CD4-positive, alpha-beta T cell treated with Interleukin-15 for 4 hours (primary cell): Measurements from ENCODE around the gene NKIRAS1.
"Not testable (repeated sequence)": the region's sequence is repeated elsewhere in the genome, so short reads cannot be mapped to it uniquely, and the experiment has no call there.

ENCODE experiments used
- DNase-seq: peaks from one replicate; pipeline ENCODE4 v3.0.0-alpha.2; 2020; ENCODE audit warnings: low spot score

NKIRAS1 gene

DNA sequence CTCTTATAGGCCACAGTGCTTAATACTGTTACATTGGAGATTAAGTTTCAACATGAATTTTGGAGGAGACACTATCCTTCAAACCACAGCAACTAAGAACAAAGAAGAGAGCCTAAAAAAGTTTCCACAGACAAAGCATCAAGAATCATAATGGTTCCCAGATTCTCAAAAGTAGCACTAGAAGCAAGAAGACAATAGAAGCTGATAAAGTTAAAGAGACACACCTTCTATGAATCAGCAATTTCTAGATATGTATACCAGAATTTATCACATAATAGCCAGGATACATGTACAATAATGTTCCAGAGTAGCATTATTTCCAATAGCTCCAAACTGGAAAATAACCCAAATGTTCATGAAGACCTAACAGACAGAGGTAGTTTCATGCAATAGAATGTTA, 12.2 kb downstream of the NKIRAS1 start:
- no peak for DNase-seq

DNA sequence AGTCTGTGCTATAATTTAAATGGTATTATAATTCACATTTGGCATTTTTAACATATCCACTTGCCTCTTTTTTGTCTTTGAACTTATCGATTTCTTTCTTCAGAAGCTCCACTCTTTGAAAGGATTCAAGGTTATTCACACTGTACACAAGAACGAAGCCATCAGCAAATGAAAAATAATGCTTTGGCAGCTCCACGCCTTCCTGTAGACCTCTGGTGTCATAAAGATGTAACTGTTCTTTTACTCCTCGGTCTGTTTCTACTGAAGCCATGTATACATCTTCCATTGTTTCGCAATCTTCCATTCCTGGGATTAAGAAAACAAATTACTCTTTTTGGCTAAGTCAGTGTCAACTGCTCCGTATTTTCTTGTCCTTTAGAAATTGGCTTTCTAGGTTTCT, 16.0 kb downstream of the NKIRAS1 start:
- no peak for DNase-seq

DNA sequence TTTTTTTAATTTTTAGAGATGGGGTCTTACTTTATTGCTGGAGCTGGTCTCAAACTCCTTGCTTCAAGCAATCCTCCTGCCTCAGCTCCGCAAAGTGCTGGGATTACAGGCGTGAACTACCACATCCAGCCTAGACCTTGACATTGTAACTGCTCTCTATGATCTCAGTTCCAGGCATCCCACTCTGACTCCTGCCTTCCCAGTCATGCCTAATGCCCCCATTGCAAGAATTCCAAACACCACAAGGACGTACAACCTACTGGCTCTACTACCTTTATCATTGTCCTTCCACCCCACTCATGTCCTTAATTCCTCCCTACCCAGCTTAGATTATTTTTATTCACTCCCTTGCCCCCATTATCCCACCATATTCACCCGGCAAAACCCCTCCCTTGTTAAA, 21.6 kb downstream of the NKIRAS1 start:
- no peak for DNase-seq

DNA sequence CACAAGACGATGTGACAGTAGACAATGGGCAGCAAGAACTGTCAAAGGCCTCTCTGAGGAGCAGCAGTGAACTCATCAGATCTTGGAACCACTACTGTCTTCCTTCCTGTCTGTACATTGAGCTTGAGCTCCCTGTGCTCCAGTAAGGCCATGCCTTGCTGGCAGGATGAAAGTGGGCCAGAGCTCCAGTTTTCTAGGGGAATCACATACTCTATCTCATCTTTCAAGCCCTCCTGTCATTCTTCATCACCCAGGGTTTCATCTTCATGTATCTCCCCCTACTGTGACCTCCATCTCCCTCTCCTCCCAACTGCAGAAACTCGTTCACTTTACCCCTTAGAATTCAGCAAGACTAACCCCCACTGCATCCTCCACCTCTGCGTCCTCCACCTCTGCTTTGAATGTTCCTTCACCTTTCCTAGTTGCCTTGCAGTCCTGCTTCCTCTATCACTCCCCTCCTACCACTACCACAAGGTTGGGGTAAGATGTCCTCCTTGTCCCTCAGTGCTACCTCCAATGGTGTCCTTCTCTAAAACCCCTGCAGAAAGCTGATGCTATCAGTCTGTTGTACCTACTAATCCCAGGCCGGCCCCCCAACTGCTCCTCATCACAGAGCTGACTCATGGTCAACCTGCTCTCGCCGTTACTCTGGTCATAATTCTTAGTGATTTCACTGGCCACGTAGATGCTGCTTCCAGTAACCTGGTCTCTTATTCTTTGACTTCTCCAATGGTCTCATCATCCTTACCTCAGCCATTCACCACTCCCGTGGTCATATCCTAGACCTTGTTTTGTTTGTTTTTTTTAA, 22.3 kb downstream of the NKIRAS1 start:
- no peak for DNase-seq

DNA sequence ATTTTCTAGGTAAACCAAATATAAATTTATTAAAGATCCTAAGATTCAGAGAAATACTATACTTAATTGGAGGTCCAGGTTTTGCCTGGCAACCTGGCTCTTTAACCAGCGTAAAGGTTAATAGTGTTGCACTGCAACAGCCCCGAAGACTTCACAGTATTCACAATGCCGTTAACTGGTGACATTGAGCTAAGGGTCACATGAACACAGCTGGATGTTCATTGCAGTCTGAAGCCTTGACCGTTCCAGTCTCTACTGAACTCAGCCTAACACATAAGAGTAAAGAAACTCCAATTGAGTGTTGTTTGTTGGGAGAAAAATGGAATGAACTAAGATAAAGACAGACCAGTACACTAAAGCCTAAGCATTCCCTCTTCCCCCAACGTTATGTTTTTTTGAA, 26.8 kb downstream of the NKIRAS1 start:
- no peak for DNase-seq

DNA sequence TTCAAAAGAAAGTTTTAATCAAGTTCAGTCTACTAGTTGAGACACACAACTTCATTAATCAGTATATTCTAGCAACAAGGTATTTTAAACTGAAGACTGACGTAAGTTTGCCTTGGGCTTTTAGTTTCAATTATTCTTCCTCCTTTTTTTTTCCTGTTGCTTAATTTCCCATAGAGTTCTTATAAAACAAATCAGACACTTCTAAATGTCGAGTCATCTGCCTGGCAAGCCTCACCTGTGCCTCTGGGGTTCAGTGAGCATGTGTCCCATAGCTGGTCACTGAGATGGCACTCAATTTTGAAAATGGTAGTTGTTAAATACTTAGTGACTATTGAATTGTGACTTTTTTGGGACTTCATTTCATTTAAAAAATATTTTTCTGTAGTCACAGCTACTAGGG, 27.4 kb downstream of the NKIRAS1 start:
- no peak for DNase-seq

DNA sequence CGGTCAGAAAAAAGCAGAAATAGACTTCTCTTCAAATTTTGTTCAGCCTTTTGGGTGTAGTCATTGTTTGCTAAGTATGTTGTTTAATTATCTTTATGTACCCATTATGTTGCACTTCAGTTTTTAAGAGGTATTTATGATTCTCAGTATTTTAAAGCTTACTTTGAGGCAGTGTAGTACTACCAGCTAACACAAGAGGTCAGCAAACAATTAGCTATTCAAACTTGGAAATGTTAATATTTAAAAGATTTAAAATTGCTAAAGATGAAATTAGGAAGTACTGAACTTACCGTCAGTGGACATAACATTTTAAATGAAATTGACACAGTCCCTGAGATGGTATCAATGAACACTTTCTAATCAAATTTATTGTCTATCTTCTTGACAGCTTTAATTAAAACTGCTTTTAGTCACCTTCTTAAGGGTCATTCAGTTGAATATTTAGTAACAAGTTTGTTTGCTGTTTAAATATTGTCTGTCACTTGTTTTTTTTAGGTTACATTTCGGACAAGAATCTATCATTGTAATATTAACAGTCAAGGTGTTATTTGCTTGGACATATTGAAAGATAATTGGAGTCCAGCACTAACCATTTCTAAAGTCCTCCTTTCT, 28.1 kb downstream of the NKIRAS1 start:
- peak; percentile 41 for DNase-seq

DNA sequence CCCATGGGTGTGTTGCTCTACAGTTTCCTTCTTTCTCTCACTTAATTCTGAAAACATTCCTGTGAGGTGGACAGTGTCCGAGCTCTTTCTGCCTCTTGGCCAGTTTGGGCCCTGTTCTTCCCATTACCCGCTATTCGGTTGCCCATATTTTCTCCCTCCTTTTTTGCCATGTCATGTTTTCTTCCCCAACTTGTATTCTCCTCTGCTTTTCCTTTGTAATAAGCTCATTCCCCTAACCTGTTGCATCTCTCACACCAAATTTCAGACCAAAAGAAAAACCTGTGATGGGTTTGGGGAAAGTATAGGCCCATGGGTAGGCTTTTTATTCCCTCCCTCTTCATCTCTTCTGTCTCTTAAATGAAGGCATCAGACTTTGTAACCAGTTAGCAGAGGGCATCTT, 30.5 kb downstream of the NKIRAS1 start:
- no peak for DNase-seq

DNA sequence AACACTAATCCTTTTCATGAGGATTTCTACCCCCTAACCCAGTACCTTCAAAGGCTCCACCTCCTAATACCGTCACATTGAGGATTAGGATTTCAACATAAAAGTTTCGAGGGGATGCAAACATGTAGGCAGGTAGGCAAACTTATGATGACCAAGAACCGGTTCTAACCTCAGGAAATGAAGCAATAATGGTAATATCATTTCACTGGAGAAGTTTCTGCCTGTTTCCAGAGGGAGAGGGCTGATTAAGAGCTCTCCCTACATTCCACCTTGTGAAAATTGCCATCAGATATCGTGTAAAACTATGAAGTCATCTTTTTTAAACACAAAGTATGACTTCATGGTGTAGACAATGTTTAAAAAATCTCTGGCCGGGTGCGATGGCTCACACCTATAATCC, 31.6 kb downstream of the NKIRAS1 start:
- no peak for DNase-seq

DNA sequence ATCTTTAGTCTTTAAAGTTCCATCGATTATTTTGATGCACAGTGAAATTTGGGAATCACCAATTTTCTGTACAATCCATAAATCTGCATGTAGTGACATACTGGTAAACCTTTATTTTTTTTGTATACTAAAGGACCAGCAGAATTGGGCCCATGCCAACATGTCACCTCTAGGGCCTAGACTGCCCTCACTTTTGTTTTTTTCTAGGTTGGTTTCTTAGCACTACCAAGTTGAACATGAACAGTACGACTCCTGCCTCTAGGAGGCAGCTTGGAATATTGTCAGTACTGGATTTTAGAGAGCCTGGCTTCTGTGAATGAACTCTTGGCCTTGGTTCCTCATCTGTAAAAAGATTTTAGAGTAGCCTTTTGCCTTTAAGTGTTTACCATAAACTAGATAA, 32.3 kb downstream of the NKIRAS1 start:
- DNase-seq, result no peak

DNA sequence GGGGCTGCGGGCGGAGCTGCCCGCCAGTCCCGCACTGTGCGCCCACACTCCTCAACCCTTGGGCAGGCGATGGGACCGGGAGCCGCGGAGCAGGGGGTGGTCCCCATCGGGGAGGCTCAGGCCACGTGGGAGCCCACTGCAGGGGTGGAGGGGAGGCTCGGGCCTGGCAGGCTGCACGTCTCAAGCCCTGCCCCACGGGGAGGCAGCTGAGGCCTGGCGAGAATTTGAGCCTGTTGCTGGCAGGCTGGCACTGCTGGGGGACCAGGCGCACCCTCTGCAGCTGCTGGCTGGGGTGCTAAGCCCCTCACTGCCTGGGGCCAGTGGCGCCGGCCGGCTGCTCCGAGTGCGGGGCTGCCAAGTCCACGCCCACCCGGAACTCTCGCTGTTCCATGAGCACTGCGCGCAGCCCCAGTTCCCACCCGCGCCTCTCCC, 34.3 kb downstream of the NKIRAS1 start:
- no peak for DNase-seq

DNA sequence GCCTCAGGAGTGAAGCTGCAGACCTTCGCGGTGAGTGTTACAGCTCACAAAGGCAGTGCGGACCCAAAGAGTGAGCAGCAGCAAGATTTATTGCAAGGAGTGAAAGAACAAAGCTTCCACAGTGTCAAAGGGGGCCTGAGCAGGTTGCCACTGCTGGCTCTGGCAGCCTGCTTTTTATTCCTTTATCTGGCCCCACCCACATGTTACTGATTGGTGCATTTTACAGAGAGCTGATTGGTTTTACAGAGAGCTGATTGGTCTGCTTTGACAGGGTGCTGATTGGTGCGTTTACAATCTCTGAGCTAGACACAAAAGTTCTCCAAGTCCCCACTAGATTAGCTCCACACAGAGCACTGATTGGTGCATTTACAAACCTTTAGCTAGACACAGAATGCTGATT, 34.8 kb downstream of the NKIRAS1 start:
- not testable (repeated sequence) for DNase-seq

DNA sequence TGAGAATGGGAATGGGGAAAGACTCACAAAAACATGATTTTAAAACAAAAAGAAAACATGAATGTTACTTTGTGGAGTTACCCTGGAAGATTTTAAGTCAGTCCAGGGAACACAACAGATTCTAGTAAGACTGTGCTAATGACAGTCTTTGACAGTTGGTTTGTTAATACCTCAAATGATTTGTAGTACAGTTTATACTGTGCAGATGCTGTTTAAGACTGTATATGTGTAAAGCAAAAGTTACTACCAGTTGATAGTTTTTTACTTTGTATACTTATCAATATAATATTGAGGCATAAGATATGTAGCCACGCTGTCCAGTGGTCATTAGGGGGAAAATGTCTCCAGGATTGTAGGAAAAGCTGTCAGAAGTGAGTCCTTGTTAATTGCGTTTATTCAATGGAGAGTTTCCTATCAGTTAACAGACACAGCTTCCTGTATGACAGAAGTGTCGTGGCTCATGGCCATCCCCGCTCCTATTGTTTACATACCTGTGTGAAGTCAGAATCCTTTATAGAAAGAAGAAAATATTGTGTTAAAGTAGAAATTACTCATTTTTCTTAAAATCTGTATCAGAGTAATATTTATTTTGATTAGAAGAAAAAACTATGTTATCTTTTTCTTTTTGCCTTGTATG, 36.0 kb downstream of the NKIRAS1 start:
- DNase-seq, result no peak

DNA sequence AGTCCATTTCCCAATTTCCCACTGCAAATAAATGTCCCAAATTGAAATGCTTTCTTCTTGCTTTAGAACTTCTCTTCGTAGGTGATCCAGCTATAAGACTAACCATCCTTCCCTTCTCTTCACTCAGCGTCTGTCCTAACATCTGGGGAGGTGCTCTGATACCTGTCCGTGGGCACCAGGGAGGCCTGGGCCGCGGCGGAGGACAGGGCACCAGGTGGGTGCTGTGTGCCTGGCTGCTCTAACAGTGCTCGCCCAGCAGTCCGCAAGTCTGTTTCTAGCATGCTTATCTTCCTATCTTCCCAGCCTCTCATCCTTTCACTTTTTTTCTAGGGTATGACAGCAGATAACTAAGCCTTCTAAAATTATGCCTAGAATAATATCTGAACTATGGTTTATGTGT, 37.3 kb downstream of the NKIRAS1 start:
- DNase-seq, result no peak

DNA sequence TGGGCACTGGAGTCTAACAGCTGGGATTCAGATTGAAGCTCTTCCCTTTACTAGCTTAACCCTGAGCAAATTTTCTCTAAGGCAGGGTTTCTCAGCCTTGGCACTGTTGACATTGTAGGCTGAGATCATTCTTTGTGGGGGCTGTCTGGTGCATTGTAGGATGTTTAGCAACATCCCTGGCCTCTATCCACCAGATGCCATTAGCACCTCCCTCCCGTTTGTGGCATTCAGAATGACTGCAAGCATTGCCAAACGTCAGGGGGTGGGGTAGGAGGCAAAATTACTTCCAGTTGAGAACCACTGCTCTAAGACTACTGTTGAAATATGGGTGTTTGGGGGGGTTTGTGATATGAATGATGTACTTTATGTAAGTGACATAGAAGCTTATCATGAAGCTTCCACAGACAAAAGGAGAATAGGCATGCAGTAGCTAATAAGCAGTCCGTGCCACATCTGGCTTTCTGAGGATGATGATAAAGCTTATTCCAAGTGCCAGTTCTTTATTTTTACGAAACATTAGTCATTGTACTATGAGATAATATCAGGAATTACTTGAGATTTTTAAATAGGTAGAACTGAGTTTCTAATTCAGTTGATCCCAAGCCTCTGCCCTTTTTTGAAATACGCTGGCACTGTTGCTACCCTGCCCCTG, 39.3 kb downstream of the NKIRAS1 start:
- DNase-seq, result no peak

DNA sequence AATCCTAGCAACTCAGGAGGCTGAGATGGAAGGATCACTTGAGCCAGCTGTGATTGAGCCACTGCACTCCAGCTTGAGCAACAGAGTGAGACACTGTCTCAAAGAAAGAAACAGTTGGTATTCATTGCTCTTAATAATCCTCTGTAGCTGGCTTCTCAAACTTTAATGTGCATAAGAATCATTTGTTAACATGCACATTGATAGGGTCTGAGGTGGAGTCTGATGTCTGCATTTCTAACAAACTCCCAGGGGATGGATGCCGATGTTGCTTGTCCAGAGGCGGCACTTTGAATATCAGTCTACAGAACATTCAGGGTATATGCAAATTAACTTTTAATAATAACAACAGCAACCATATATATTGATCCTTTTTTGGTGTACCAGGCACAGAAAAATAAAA, 39.9 kb downstream of the NKIRAS1 start:
- no peak for DNase-seq

DNA sequence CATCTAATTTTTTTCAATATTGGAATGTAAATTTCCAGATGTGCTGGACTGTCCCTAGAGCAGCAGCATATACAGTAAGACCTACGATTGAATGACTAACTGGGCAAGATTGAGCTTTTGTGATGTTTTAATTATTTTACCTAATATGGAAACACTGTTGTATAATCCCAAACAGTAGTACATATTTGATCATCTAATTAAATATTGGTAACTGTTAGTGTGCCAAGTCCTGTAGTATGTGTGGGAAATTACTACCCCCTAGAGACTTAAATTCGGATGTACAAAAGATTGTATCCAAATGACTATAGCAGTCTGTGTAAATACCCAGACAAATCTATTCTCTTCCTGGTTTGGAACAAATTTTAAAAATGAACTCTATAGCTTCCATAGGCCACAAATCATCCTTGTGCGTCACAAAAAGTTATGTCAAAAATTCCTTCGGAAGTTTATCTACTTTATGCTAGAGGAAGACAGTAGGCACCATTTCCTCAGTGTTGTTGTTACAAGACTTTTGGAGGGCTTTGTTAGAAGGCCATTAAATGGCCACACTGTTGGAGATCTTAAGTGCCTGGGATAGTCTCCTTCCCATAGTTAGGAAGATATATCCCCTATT, 41.6 kb downstream of the NKIRAS1 start:
- DNase-seq, result no peak

DNA sequence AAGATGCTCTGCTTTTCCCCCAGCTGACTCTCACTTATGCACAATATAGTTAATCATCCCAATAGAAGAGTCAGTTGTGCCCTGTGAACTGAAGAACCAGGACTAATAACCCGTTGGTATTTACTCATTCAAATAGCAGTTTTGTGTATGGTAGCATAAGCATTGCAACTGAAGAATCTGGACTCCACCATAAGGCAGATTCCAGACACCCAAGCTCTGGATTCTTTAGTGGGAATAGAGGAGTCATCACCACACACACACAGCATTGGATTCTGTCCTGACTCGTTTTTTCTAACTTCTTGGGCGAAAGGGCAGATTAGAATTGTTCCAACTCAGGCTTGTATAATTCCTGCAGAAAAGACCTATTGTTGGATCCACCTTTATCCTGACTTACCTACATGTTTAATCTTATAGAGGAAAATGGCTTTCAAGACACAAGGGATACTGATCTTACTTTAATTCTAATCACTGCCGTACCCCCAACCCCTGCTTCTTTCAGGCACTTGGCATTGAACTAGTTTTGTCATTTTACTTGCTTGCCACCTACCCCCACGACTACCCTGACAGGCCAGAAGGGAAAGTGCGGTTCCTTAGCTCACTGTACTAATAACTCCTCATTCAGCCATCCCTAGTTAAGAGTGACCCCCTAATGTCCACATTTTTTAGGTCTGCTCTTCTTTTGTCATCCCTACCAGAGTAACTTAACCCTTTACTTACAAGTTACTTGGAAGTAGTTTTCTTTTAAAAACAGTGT, 42.3 kb downstream of the NKIRAS1 start:
- no peak for DNase-seq

DNA sequence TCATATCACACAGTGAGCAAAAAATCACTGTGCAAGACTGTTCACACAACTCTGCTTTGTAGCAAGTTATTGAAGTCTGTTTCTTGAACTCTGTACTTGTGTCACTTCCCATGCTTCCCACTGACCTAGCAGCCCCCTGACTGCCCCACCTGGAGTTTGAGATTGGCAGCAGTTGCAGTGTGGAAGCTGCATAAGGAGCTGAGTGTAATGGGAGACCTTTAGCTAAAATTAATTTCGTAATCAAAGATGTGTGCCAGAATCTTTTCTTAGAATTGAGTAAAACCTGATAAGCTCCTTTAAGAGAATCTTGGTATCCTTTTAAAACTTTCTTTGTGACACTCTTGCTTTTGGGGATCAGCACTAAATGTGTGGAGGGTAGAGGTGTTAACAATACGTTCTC, 42.8 kb downstream of the NKIRAS1 start:
- no peak for DNase-seq

DNA sequence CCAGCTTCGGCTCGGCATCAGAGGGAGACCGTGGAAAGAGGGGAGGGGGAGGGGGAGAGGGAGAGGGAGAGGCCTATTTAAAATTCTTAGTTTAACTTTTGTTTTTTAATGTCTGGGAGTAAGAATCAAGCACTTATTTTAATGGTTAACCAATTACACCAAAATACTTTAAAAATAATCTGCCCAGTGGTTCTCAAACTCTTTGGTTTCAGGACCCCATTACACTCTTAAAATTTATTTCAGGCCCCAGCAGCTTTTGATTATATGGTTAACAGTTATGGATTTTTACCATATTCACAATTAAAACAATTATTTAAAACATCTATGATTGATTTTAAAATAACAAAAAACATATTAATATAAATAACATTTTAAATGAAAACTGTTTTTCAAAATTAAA, 44.5 kb downstream of the NKIRAS1 start:
- no peak for DNase-seq

DNA sequence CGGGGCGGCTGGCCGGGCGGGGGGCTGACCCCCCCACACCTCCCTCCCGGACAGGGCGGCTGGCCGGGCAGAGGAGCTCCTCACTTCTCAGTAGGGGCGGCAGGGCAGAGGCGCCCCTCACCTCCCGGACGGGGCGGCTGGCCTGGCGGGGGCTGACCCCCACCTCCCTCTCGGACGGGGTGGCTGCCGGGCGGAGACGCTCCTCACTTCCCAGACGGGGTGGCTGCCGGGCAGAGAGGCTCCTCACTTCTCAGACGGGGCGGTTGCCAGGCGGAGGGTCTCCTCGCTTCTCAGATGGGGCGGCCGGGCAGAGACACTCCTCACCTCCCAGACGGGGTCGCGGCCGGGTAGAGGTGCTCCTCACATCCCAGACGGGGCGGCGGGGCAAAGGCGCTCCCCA, 45.4 kb downstream of the NKIRAS1 start:
- not testable (repeated sequence) for DNase-seq

DNA sequence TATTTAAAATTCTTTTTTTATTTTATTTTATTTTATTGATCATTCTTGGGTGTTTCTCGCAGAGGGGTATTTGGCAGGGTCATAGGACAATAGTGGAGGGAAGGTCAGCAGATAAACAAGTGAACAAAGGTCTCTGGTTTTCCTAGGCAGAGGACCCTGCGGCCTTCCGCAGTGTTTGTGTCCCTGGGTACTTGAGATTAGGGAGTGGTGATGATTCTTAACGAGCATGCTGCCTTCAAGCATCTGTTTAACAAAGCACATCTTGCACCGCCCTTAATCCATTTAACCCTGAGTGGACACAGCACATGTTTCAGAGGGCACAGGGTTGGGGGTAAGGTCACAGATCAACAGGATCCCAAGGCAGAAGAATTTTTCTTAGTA, 46.1 kb downstream of the NKIRAS1 start:
- not testable (repeated sequence) for DNase-seq
